Effector memory CD8-positive, alpha-beta T cell (primary cell): Measurements from ENCODE around the gene SART1.

ENCODE experiments used
- ATAC-seq: fragments of 150-1000 bp; cut with Tn5 transposase; replicated peaks from 2 replicates; pipeline ENCODE4 v1.10.0; 2021; ENCODE audit warnings: mild to moderate bottlenecking, moderate library complexity
- DNase-seq, 3 experiments: peaks; one replicate each; pipeline ENCODE4 v3.0.0; 2021
- H3K27ac Mint-ChIP-seq, 2 donors: one replicate each; pipeline ENCODE4 v1.8.0; 2022; ENCODE audit warnings: mild to moderate bottlenecking in 2 of 2, mixed read lengths in 2 of 2, moderate library complexity in 2 of 2
- H3K27me3 Mint-ChIP-seq, 2 donors: one replicate each; pipeline ENCODE4 v1.8.0; 2022; ENCODE audit warnings: mixed read lengths in 2 of 2
- H3K36me3 Mint-ChIP-seq: one replicate; pipeline ENCODE4 v1.8.0; 2022; ENCODE audit warnings: mild to moderate bottlenecking, moderate library complexity, mixed read lengths; ENCODE audit not compliant: insufficient read depth
- H3K4me1 Mint-ChIP-seq, 2 donors: one replicate each; pipeline ENCODE4 v1.8.0; 2022; ENCODE audit warnings: low read depth in 2 of 2, mixed read lengths in 2 of 2
- H3K4me3 Mint-ChIP-seq, 2 donors: one replicate each; pipeline ENCODE4 v1.8.0; 2022; ENCODE audit warnings: mild to moderate bottlenecking in 2 of 2, mixed read lengths in 2 of 2, moderate library complexity in 2 of 2
- H3K9me3 Mint-ChIP-seq, 2 donors: one replicate each; pipeline ENCODE4 v1.8.0; 2022; ENCODE audit warnings: mixed read lengths in 2 of 2
- total RNA-seq, 9 experiments: gene quantifications; one replicate each; lab custom pipeline; 2026; lab: John Stamatoyannopoulos, UW

Gene SART1, protein sequence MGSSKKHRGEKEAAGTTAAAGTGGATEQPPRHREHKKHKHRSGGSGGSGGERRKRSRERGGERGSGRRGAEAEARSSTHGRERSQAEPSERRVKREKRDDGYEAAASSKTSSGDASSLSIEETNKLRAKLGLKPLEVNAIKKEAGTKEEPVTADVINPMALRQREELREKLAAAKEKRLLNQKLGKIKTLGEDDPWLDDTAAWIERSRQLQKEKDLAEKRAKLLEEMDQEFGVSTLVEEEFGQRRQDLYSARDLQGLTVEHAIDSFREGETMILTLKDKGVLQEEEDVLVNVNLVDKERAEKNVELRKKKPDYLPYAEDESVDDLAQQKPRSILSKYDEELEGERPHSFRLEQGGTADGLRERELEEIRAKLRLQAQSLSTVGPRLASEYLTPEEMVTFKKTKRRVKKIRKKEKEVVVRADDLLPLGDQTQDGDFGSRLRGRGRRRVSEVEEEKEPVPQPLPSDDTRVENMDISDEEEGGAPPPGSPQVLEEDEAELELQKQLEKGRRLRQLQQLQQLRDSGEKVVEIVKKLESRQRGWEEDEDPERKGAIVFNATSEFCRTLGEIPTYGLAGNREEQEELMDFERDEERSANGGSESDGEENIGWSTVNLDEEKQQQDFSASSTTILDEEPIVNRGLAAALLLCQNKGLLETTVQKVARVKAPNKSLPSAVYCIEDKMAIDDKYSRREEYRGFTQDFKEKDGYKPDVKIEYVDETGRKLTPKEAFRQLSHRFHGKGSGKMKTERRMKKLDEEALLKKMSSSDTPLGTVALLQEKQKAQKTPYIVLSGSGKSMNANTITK
- 82.3 to 158 (median 120) reads per million in 9 experiments for total RNA-seq

DNA sequence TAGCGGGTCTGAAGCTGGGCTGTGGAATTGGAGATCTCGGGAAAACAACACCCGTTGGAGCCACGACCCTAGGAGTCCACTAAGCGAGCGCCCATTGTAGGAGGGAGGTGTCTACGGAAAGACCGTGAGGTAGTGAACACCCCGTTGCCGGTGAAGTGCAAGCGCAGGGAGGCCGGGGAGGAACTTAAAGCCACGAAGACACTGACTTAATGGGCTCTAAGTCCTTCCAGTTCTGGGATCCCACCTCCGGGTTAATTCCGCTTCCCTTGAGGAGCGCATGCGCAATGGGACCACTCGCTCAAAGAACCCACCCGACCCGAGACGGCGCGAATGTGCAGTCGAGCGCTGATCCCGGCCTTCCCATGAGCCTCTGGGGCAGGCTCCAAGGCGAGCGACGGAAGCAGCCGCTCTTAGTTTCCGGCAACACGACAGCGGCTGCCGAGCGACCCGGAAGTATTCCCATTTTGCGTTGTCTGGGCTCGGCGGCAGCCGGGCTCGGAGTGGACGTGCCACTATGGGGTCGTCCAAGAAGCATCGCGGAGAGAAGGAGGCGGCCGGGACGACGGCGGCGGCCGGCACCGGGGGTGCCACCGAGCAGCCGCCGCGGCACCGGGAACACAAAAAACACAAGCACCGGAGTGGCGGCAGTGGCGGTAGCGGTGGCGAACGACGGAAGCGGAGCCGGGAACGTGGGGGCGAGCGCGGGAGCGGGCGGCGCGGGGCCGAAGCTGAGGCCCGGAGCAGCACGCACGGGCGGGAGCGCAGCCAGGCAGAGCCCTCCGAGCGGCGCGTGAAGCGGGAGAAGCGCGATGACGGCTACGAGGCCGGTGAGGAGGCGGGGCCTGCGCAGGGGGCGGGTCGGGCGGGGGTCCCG lies at the start of gene SART1:
Gene SART1, plus strand, starts transcription at position 468 of the 874 bp plus-strand sequence. Its CDS starts 47 bp downstream, at position 515.
- Mint-ChIP-seq H3K27me3 (no peaks in the 10 kb centered on the region), H3K36me3 (peaks cover 51% of the 10 kb centered on the region), H3K9me3 (no peaks in the 10 kb centered on the region), H3K4me3 (peak within 1 kb of the TSS; percentile 94 to 97), H3K27ac (peak within 1 kb of the TSS; percentile 98 to 99), H3K4me1 (peaks cover 20 to 31% of the 10 kb centered on the region in 2 donors)
- ATAC-seq (peak; percentile 95), DNase-seq (peak; percentile 90 to 93 (median 92))

- no peak for DNase-seq
- peaks cover 24 to 31% of the 10 kb centered on the region in 2 donors for H3K4me1 Mint-ChIP-seq
- H3K4me3 Mint-ChIP-seq = no peak overlapping the region
These were observed 48.7 kb upstream of the SART1 start for GRCh38 chr11:65912845-65913244.

GRCh38 chr11:65915101-65915820 lies 46.3 kb upstream of the SART1 start:
- H3K9me3 Mint-ChIP-seq = no peaks in the 10 kb centered on the region
- H3K4me3 Mint-ChIP-seq = no peak overlapping the region
- peak overlapping the region; percentile 49 to 81 for H3K27ac Mint-ChIP-seq
- peaks cover 6 to 9% of the 10 kb centered on the region in 2 donors for H3K27me3 Mint-ChIP-seq
- no peak for ATAC-seq
- DNase-seq = no peak
- peaks cover 26% of the 10 kb centered on the region for H3K36me3 Mint-ChIP-seq
- peaks cover 29 to 31% of the 10 kb centered on the region in 2 donors for H3K4me1 Mint-ChIP-seq

More at GRCh38 chr11:65912845-65913244, 48.7 kb upstream of the SART1 start:
- Mint-ChIP-seq H3K9me3 (no peaks in the 10 kb centered on the region), H3K36me3 (peaks cover 5% of the 10 kb centered on the region), H3K27ac (no peak overlapping the region), H3K27me3 (peaks cover 13 to 18% of the 10 kb centered on the region in 2 donors)
- no peak for ATAC-seq

DNA sequence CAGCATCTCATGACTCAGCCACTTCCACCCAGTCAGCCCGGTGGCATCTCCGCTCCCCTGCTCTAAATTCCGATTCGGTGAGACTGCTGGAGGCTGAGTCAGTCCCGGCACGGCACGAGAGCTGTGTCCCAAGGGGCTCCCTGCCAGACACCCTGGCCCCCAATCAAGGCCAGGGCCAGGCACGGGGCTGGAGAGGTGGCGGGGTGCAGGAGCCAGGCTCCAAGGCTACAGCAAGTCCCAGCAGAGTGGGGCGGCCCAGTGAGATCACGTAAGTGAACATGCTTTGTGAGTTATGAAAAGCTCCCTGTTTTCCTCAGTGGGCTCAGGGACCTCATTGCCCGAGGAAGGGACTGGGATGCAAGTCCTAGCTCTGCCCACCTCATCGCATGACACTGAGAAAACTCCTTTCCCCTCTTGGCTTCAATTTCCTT lies 45.7 kb upstream of the SART1 start:
- peak overlapping the region in 1 of 2 donors; percentile 81 for H3K27ac Mint-ChIP-seq
- no peaks in the 10 kb centered on the region for H3K9me3 Mint-ChIP-seq
- peaks cover 26% of the 10 kb centered on the region for H3K36me3 Mint-ChIP-seq
- H3K4me3 Mint-ChIP-seq = no peak overlapping the region
- peaks cover 31 to 32% of the 10 kb centered on the region in 2 donors for H3K4me1 Mint-ChIP-seq
- DNase-seq (no peak), ATAC-seq (no peak)
- H3K27me3 Mint-ChIP-seq = peaks cover 6 to 9% of the 10 kb centered on the region in 2 donors

DNA sequence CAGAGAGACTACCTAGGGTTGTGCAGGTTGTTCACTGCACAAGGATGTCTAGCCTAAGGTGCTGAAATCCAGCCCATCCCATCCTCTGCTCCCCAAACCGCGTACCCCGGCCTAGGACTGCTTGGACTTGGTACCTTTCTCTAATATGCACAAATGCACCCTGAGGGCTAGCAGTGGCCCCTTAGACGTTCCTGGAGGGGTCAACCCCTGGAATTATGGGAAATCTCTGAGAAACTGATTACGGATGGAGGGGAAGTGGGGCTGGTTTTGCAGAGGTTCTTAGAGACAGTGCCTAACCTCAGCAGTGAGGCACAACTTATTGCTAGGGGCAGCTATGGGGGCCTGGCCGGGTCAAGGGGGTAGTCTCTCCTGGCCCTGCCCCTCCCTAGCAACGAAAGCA lies 45.1 kb upstream of the SART1 start:
- Mint-ChIP-seq H3K27me3 (peaks cover 5 to 7% of the 10 kb centered on the region in 2 donors), H3K36me3 (peaks cover 31% of the 10 kb centered on the region), H3K4me1 (peaks cover 31 to 32% of the 10 kb centered on the region in 2 donors), H3K9me3 (no peaks in the 10 kb centered on the region), H3K27ac (peak overlapping the region in 1 of 2 donors; percentile 81), H3K4me3 (peak overlapping the region; percentile 91 to 92)
- DNase-seq (no peak), ATAC-seq (no peak)

GRCh38 chr11:65917077-65917433 lies 44.5 kb upstream of the SART1 start:
- H3K4me1 Mint-ChIP-seq = peaks cover 33% of the 10 kb centered on the region in 2 donors
- DNase-seq (no peak), ATAC-seq (no peak)
- peak overlapping the region; percentile 56 to 81 for H3K27ac Mint-ChIP-seq
- peaks cover 38% of the 10 kb centered on the region for H3K36me3 Mint-ChIP-seq
- no peaks in the 10 kb centered on the region for H3K9me3 Mint-ChIP-seq
- H3K4me3 Mint-ChIP-seq = peak overlapping the region; percentile 91 to 92
- peaks cover 0 to under 1% of the 10 kb centered on the region in 2 donors for H3K27me3 Mint-ChIP-seq

DNA sequence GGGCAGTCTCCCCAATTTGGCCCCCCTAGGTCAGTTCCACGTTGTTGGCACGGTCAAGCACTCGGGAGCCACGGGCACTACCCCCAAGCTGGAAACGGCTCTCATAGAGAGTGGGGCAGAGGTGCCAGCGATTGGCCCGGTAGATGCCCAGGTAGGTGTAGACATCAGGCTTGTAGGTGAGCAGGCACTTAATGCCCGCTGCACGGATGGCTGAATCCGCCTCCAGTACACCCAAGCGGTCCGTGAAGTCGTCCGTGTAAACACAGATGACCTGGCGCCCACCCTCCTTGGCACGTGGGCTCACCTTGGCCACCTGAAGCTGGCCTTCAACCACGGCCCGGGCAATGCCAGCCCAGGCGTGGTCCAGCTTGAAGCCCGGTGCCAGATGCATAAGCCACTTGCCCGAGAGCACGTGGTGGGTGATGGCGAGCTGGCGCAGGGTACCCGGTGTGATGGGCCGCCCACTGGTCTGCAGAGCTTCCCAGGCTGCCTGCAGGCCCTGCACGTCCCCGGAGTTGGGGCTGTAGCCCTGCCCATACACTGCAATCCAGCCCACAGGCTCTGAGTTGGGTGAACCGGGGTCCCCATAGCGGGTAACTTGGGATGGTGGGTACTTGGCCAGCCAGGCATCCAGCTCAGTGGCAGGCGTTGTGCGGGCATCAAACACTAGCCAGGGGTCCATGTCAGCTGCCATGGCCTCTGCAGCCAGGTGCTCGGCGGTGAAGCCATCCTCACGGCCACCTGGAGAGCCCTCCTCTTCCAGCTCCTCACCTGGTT lies 43.9 kb upstream of the SART1 start:
- Mint-ChIP-seq H3K27ac (peak overlapping the region; percentile 56 to 81), H3K36me3 (peaks cover 44% of the 10 kb centered on the region), H3K4me1 (peaks cover 33 to 38% of the 10 kb centered on the region in 2 donors), H3K27me3 (no peaks in the 10 kb centered on the region), H3K4me3 (peak overlapping the region; percentile 91 to 92), H3K9me3 (no peaks in the 10 kb centered on the region)
- DNase-seq (no peak), ATAC-seq (no peak)

- ATAC-seq = peak; percentile 67
- H3K4me1 Mint-ChIP-seq = peaks cover 33 to 38% of the 10 kb centered on the region in 2 donors
These were observed 43.1 kb upstream of the SART1 start, which contains the start of gene C11orf68 for GRCh38 chr11:65918211-65919140. TSS of gene C11orf68 (minus strand) at chr11:65919062. CDS start at chr11:65919031, 31 bp downstream.

GRCh38 chr11:65919141-65919572 lies 42.4 kb upstream of the SART1 start, which contains the start of gene DRAP1:
TSS of gene DRAP1 (plus strand) at chr11:65919426. CDS start at chr11:65919502, 76 bp downstream.
- peak; percentile 89 for ATAC-seq
- peaks cover 33 to 38% of the 10 kb centered on the region in 2 donors for H3K4me1 Mint-ChIP-seq

More at GRCh38 chr11:65918211-65919140, 43.1 kb upstream of the SART1 start, which contains the start of gene C11orf68:
- H3K36me3 Mint-ChIP-seq = peaks cover 49% of the 10 kb centered on the region
- H3K4me3 Mint-ChIP-seq = peak within 1 kb of the TSS; percentile 91 to 92
- DNase-seq = peak in 2 of 3 experiments; percentile 22 to 37
- no peaks in the 10 kb centered on the region for H3K27me3 Mint-ChIP-seq
- peak within 1 kb of the TSS; percentile 90 for H3K27ac Mint-ChIP-seq
- H3K9me3 Mint-ChIP-seq = no peaks in the 10 kb centered on the region

DNA sequence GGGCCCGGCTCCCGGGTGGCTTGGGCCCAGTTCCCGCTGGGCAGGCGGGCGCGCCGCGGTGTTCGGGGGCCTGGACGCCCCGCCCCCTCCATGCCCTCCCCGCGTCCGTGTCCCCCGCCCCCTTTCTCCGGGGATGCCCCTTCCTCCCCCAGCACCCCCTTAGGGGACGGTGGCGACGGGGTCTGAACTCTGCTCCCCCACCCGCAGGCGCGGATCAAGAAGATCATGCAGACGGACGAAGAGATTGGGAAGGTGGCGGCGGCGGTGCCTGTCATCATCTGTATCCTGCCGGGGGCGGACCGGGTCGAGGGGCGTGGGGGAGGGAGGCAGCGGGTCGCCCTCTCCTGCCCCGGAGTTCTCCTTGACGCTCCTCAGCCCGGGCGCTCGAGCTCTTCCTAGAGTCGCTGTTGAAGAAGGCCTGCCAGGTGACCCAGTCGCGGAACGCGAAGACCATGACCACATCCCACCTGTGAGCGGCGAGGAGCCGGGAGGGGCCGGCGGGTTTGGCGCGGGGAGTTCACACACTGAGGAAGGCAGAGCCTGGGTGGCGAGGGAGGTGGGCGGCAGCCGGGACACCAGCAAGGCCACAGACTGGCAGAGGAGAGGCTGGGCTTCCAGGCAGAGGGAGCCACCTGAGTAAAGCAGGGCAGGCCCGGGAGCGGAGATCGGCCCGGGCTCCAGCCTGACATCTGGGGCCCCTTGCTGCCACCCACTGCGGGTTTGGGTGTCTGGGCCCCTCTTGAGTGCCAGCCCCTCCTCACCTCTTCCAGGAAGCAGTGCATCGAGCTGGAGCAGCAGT lies 41.8 kb upstream of the SART1 start:
- peak; percentile 39 for ATAC-seq
- Mint-ChIP-seq H3K4me1 (peaks cover 30 to 35% of the 10 kb centered on the region in 2 donors), H3K27ac (peak overlapping the region; percentile 90), H3K9me3 (no peaks in the 10 kb centered on the region), H3K36me3 (peaks cover 52% of the 10 kb centered on the region), H3K27me3 (no peaks in the 10 kb centered on the region), H3K4me3 (peak overlapping the region; percentile 91 to 92)
- DNase-seq = peak in 2 of 3 experiments; percentile 52 to 56

More at GRCh38 chr11:65919141-65919572, 42.4 kb upstream of the SART1 start, which contains the start of gene DRAP1:
- Mint-ChIP-seq H3K27me3 (no peaks in the 10 kb centered on the region), H3K27ac (peak within 1 kb of the TSS; percentile 90), H3K36me3 (peaks cover 52% of the 10 kb centered on the region), H3K9me3 (no peaks in the 10 kb centered on the region), H3K4me3 (peak within 1 kb of the TSS; percentile 91 to 92)
- DNase-seq = peak; percentile 95 to 97 (median 96)
